ENCODE measurements around the gene FBXW5.

The FBXW5 gene

DNA sequence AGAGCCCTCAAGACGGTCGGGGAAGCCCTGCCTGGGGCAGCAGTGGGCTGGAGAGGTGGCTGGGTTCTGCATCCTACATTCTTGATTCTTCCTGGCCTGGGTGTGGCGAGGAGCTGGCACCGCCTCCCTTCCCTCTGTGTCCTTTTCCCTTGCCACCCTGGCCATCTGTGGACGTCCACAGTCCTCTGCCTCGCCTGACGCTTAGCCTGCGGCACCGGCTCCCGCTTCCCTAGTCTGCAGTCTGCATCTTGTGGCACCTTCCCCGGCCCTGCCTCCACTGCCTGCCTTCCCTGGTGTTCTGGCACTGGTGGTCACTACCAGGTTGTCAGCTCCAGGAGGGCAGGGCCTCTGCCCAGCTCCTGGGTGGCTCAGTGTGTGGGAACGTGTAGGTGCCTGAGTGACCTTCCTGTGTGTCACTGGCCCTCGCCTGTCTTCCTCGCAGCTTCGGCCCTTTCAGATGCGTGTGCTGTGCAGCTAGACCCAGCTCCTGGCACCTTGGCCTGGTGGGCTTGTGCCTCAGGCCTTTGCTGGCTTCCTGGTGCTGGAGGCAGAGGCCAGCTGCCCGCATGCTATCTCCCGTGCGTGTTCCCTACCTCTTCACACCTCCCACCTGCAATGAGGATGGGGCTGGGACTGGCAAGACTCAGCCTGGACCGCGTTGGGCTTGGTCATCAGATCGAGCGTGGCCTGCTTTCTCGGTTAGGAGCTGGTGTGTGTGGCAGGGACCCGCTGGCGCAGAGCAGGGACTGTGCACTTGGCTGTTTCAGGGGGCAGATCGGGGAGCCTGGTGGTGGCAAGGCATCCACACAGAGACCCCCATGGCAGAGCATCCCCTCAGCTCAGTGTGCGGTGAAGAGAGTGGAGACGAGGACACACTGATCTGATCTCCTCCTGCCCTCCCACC lies 37.3 kb downstream of the FBXW5 start:
- ATAC-seq (replicated peaks), result no peak
- no peak for DNase-seq
- H3K27me3 Mint-ChIP-seq, result no peaks in the 10 kb centered on the region
- H3K4me1 Mint-ChIP-seq (ENCODE audit: low read depth in 2 of 2), result peaks cover 11 to 12% of the 10 kb centered on the region in 2 donors
- no peak overlapping the region for H3K4me3 Mint-ChIP-seq
- peaks cover 36% of the 10 kb centered on the region for H3K36me3 Mint-ChIP-seq (ENCODE audit: insufficient read depth)
- H3K27ac Mint-ChIP-seq, result peak overlapping the region; percentile 70 to 80
- no peaks in the 10 kb centered on the region for H3K9me3 Mint-ChIP-seq

- Mint-ChIP-seq H3K4me3 (no peak overlapping the region), H3K36me3 (ENCODE audit: insufficient read depth) (peaks cover 35% of the 10 kb centered on the region), H3K4me1 (ENCODE audit: low read depth in 2 of 2) (peaks cover 19 to 22% of the 10 kb centered on the region in 2 donors), H3K9me3 (no peaks in the 10 kb centered on the region), H3K27me3 (no peaks in the 10 kb centered on the region), H3K27ac (peak overlapping the region; percentile 70 to 94)
- no peak for DNase-seq
- no peak for ATAC-seq (replicated peaks)
These were observed 38.3 kb downstream of the FBXW5 start for GRCh38 chr9:136906266-136906665.

DNA sequence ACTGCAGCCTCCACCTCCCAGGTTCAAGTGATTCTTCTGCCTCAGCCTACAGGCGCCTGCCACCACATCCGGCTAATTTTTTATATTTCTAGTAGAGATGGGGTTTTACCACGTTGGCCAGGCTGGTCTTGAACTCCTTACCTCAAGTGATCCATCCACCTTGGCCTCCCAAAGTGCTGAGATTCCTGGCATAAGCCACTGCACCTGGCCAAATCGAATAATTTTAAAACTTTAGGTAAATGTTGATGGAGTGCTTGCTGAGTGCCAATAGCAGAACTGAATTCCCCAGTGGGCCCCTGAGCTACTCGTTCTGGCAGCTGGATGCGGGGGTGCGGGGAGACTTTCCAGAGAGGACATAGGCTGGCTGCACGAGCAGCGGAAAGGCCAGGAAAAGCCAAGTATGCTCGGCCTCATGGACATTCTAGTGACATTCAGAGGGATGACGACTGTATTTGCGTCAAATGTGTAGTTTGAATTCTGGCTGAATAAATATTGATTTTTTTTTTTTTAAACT lies 41.4 kb downstream of the FBXW5 start:
- Mint-ChIP-seq H3K27ac (peak overlapping the region; percentile 98 to 99), H3K4me3 (peak overlapping the region; percentile 33 to 85), H3K4me1 (ENCODE audit: low read depth in 2 of 2) (peaks cover 23 to 30% of the 10 kb centered on the region in 2 donors), H3K36me3 (ENCODE audit: insufficient read depth) (peaks cover 36% of the 10 kb centered on the region), H3K27me3 (no peaks in the 10 kb centered on the region), H3K9me3 (no peaks in the 10 kb centered on the region)
- ATAC-seq (replicated peaks), result no peak
- DNase-seq, result peak in 1 of 3 experiments; percentile 26

DNA sequence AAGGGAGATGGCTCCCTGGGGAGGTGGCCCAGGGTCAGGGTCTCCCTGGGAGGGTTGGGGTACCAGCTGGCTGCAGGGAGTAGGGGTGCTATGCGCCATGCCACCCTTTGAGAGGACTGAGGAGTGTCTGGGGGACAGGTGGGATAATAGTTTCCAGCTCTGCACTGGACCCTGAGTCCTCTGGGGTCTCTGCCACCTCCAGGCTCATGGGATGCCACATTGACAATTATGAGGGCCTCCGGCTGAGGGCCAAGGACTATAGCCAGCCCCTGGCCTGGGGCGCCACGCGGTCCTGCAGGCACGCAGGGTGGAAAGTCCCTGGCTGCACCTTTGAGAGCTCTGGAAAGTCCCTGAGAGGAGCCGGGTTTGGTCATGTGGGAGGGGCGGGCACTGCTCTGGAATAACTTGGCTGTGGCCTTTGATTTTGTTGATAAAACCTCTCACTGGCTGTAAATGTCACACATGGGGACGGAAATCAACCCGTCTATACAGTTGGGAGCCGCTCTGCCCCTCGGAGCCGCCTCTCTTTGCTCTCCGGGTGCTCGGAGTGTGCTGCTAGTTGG lies 42.2 kb downstream of the FBXW5 start:
- H3K27ac Mint-ChIP-seq, result peak overlapping the region; percentile 98 to 99
- H3K4me1 Mint-ChIP-seq (ENCODE audit: low read depth in 2 of 2), result peaks cover 23 to 30% of the 10 kb centered on the region in 2 donors
- DNase-seq, result peak; percentile 78 to 79 (median 79)
- peak overlapping the region; percentile 79 to 85 for H3K4me3 Mint-ChIP-seq
- H3K36me3 Mint-ChIP-seq (ENCODE audit: insufficient read depth), result peaks cover 33% of the 10 kb centered on the region
- peak; percentile 88 for ATAC-seq (replicated peaks)
- H3K27me3 Mint-ChIP-seq, result no peaks in the 10 kb centered on the region
- H3K9me3 Mint-ChIP-seq, result no peaks in the 10 kb centered on the region

DNA sequence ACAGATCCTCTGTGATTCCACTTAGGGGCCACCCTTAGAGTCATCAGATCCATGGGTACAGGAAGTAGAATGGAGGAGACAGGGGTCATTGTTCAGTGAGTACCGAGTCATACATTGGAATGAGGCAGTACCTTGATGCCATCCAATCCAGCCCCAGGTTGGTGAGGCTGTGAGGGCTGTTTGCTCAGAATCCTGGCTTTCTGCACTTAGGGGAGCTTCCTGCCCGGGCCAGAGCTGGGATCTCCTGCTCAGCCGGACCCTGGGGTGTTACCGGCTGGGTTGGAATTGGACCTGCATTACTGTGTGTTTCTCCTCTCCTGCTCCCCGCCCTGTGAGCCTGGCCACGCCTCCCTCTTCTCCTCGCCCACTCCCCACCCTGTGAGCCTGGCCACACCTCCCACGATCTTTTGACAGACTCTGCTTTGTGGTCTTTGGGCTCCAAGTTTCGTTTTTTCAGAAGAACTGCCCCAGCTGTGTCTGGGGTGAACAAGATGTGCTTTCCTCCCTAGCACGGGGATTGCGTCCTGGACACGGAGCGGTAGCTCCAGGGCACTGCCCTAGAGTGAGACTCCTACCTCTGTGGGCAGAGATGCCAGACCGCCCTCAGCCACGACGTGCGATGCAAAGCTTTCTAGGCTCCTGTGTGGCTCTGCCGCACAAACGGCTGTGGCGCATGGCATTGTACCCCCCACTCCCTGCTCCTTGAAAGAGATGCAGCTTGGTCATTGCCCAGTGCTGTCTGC lies 42.9 kb downstream of the FBXW5 start:
- Mint-ChIP-seq H3K36me3 (ENCODE audit: insufficient read depth) (peaks cover 34% of the 10 kb centered on the region), H3K27ac (peak overlapping the region; percentile 98 to 99), H3K9me3 (no peaks in the 10 kb centered on the region), H3K4me3 (peak overlapping the region; percentile 79 to 85), H3K27me3 (no peaks in the 10 kb centered on the region), H3K4me1 (ENCODE audit: low read depth in 2 of 2) (peaks cover 28 to 35% of the 10 kb centered on the region in 2 donors)
- ATAC-seq (replicated peaks), result peak; percentile 50
- peak; percentile 50 to 58 (median 55) for DNase-seq

DNA sequence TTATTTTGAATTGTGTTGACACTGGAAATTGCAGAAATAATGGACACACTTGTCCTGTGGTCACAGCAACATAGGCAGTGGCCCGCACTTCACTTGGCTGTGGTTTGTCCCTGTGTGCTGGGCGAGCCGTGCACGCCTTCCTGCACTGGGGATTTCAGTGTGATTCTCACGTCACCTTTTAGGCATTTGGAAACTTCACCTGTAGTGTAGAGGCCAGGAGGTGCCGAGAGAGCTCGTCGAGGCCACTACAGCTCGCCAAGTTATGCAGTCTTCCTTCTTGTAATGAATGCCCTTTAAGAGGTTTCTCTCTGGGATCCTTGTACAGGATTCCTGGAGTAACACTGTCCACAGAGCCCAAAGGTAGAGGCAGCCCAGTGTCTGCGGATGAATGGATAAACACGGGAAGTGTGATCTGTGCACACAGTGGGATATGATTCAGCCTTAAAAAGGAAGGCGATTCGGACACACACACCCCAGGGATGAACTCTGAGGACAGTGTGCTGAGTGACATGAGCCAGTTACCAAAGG lies 43.5 kb downstream of the FBXW5 start:
- peak overlapping the region; percentile 98 to 99 for H3K27ac Mint-ChIP-seq
- no peaks in the 10 kb centered on the region for H3K27me3 Mint-ChIP-seq
- DNase-seq (no peak), ATAC-seq (replicated peaks) (no peak)
- no peaks in the 10 kb centered on the region for H3K9me3 Mint-ChIP-seq
- peak overlapping the region; percentile 43 to 79 for H3K4me3 Mint-ChIP-seq
- H3K36me3 Mint-ChIP-seq (ENCODE audit: insufficient read depth), result peaks cover 34% of the 10 kb centered on the region
- peaks cover 30 to 35% of the 10 kb centered on the region in 2 donors for H3K4me1 Mint-ChIP-seq (ENCODE audit: low read depth in 2 of 2)

DNA sequence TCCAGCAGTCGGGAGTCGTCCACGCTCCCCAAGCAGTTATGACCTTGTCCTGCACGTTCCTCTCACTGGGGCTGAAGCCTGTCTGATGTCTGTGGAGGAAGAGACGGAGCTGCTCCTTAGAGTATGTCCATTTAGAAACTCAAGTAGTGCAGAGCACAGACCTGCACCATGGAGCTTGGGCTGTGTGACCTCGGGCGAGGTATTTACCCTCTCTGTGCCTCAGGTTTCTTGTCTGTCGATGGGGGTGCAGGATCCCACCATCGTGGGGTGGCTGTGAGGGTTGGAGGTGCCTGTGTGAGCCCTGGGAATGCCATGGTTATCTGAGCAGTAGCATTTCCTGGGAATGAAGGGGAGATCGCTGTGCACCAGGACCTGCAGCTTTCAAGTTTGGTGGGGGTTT lies 44.0 kb downstream of the FBXW5 start:
- Mint-ChIP-seq H3K36me3 (ENCODE audit: insufficient read depth) (peaks cover 32% of the 10 kb centered on the region), H3K9me3 (no peaks in the 10 kb centered on the region), H3K4me1 (ENCODE audit: low read depth in 2 of 2) (peaks cover 33 to 35% of the 10 kb centered on the region in 2 donors), H3K27me3 (no peaks in the 10 kb centered on the region), H3K4me3 (peak overlapping the region; percentile 1 to 43), H3K27ac (peak overlapping the region; percentile 98 to 99)
- no peak for DNase-seq
- ATAC-seq (replicated peaks), result no peak

DNA sequence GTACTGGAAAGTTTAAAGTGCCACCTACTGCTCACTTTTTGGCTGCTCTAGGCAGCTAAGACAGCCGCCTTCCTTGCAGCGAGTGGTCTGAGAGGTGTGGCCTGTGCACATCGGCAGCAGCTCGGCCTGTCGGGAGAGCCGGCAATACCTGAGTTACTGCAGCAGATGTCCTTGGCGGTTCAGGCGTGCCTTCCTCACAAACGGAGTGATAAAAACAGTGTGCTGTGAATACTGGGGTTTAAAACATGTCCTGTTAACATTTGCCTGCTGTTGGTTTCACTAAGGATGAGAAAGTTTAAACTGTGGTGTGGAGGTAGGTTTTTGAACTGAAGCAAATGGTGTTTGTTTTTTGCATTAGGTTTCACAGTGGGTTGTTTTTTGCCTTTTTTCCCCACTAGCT lies 45.3 kb downstream of the FBXW5 start:
- Mint-ChIP-seq H3K9me3 (no peaks in the 10 kb centered on the region), H3K4me1 (ENCODE audit: low read depth in 2 of 2) (peaks cover 40 to 42% of the 10 kb centered on the region in 2 donors), H3K36me3 (ENCODE audit: insufficient read depth) (peaks cover 32% of the 10 kb centered on the region), H3K27me3 (no peaks in the 10 kb centered on the region), H3K4me3 (no peak overlapping the region), H3K27ac (no peak overlapping the region)
- ATAC-seq (replicated peaks), result no peak
- no peak for DNase-seq

- ATAC-seq (replicated peaks) (no peak), DNase-seq (no peak)
- H3K4me1 Mint-ChIP-seq (ENCODE audit: low read depth in 2 of 2), result peaks cover 41 to 44% of the 10 kb centered on the region in 2 donors
- H3K27ac Mint-ChIP-seq, result peak overlapping the region; percentile 29 to 68
- H3K4me3 Mint-ChIP-seq, result no peak overlapping the region
- peaks cover 38% of the 10 kb centered on the region for H3K36me3 Mint-ChIP-seq (ENCODE audit: insufficient read depth)
- H3K9me3 Mint-ChIP-seq, result no peaks in the 10 kb centered on the region
- H3K27me3 Mint-ChIP-seq, result no peaks in the 10 kb centered on the region
These were observed 45.9 kb downstream of the FBXW5 start for GRCh38 chr9:136898483-136899100.

GRCh38 chr9:136896027-136896426 lies 48.5 kb downstream of the FBXW5 start:
- H3K27me3 Mint-ChIP-seq, result no peaks in the 10 kb centered on the region
- no peak for ATAC-seq (replicated peaks)
- H3K4me1 Mint-ChIP-seq (ENCODE audit: low read depth in 2 of 2), result peaks cover 23 to 27% of the 10 kb centered on the region in 2 donors
- no peak overlapping the region for H3K27ac Mint-ChIP-seq
- H3K9me3 Mint-ChIP-seq, result no peaks in the 10 kb centered on the region
- H3K36me3 Mint-ChIP-seq (ENCODE audit: insufficient read depth), result peaks cover 34% of the 10 kb centered on the region
- H3K4me3 Mint-ChIP-seq, result no peak overlapping the region
- DNase-seq, result no peak

DNA sequence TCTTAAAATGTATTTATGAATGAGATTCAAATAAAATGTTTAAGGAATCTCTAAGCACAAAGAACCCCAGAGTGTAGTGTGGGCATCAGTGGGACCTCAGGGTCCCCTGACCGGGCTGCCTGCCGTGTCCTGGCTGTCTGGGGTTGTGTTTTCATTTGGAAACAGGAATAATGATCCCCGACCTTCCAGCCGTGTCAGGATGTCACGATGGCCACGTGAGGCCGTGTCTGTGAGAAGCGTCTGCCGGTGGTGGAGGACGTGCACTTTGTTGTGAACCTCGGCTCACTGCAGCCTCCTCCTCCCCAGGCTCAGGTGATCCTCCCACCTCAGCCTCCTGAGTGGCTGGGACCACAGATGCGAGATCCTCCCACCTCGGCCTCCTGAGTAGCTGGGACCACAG lies 53.9 kb downstream of the FBXW5 start:
- DNase-seq (no peak), ATAC-seq (replicated peaks) (no peak)
- H3K4me3 Mint-ChIP-seq, result no peak overlapping the region
- peaks cover 30% of the 10 kb centered on the region for H3K36me3 Mint-ChIP-seq (ENCODE audit: insufficient read depth)
- H3K9me3 Mint-ChIP-seq, result no peaks in the 10 kb centered on the region
- H3K27me3 Mint-ChIP-seq, result no peaks in the 10 kb centered on the region
- H3K27ac Mint-ChIP-seq, result no peak overlapping the region
- H3K4me1 Mint-ChIP-seq (ENCODE audit: low read depth in 2 of 2), result peaks cover 21 to 24% of the 10 kb centered on the region in 2 donors

All from effector memory CD8-positive, alpha-beta T cell (primary cell).